ENCODE measurements around the gene C1S. TPM values are rescaled to one million over a fixed set of nuclear protein-coding genes. Genes with fewer than 3 reads are reported as not detected.

Gene C1S
- total RNA-seq, 3 donors from 2014 or later (not counting 1 experiment from before 2014, with no cell fraction given) = 1.6 to 1.9 (median 1.9) TPM

GRCh38 chr12:7112041-7112440 is 51.5 kb downstream of the C1S start:
- TF ChIP-seq CTCF (IDR thresholded peaks at IDR 0.05) = no peak
- Mint-ChIP-seq H3K27me3 (ENCODE audit: low read depth in 2 of 2) (no peaks in the 10 kb centered on the region), H3K9me3 (no peaks in the 10 kb centered on the region), H3K4me1 (peaks cover 24 to 26% of the 10 kb centered on the region in 2 donors), H3K36me3 (no peaks in the 10 kb centered on the region), H3K27ac (no peak overlapping the region), H3K4me3 (no peak overlapping the region)
- Histone ChIP-seq H3K36me3 (ENCODE audit: control insufficient read depth, insufficient read depth, low read length) (peaks cover 21% of the 10 kb centered on the region), H3K27me3 (ENCODE audit: control insufficient read depth, insufficient read depth, low read length) (no peaks in the 10 kb centered on the region), H3K27ac (ENCODE audit: low read length) (no peak overlapping the region), H3K4me1 (ENCODE audit: control insufficient read depth, insufficient read depth, low read length) (peaks cover 26% of the 10 kb centered on the region), H3K9me3 (ENCODE audit: control insufficient read depth, insufficient read depth, low read length) (no peaks in the 10 kb centered on the region), H3K4me3 (ENCODE audit: low read length) (no peak overlapping the region)
- intact Hi-C loops (cut with micrococcal nuclease) = no loop called here
- ATAC-seq (no peak), DNase-seq (no peak)
- WGBS (ENCODE audit: insufficient coverage) = 90% methylated on average over 2 of the region's 4 CpGs

GRCh38 chr12:7113389-7113871 is 52.9 kb downstream of the C1S start:
- no peaks in the 10 kb centered on the region for H3K27me3 ChIP-seq (ENCODE audit: control insufficient read depth, insufficient read depth, low read length)
- peak overlapping the region in 1 of 2 donors; percentile 61 for H3K27ac Mint-ChIP-seq
- H3K9me3 Mint-ChIP-seq = no peaks in the 10 kb centered on the region
- no peaks in the 10 kb centered on the region for H3K36me3 Mint-ChIP-seq
- DNase-seq (peak in 1 of 2 donors; percentile 82), ATAC-seq (peak; percentile 52 to 64 (median 55))
- peak; percentile 85 for TF ChIP-seq CTCF (IDR thresholded peaks at IDR 0.05)
- H3K27ac ChIP-seq (ENCODE audit: low read length) = no peak overlapping the region
- H3K4me1 ChIP-seq (ENCODE audit: control insufficient read depth, insufficient read depth, low read length) = peaks cover 14% of the 10 kb centered on the region
- peaks cover 14 to 16% of the 10 kb centered on the region in 2 donors for H3K4me1 Mint-ChIP-seq
- H3K4me3 Mint-ChIP-seq = no peak overlapping the region
- no peaks in the 10 kb centered on the region for H3K27me3 Mint-ChIP-seq (ENCODE audit: low read depth in 2 of 2)
- intact Hi-C loops (cut with micrococcal nuclease) = loop anchor here (1.0 kb wide), 2 partner anchors 189 to 244 kb away; no protein-coding TSS in a partner anchor
- H3K36me3 ChIP-seq (ENCODE audit: control insufficient read depth, insufficient read depth, low read length) = peaks cover 21% of the 10 kb centered on the region
- no peak overlapping the region for H3K4me3 ChIP-seq (ENCODE audit: low read length)
- WGBS (ENCODE audit: insufficient coverage) = 57% methylated on average over 5 of the region's 5 CpGs
- no peaks in the 10 kb centered on the region for H3K9me3 ChIP-seq (ENCODE audit: control insufficient read depth, insufficient read depth, low read length)

GRCh38 chr12:7114008-7114407 is 53.5 kb downstream of the C1S start:
- no peak for ATAC-seq
- no peak overlapping the region for H3K4me3 ChIP-seq (ENCODE audit: low read length)
- no peaks in the 10 kb centered on the region for H3K27me3 Mint-ChIP-seq (ENCODE audit: low read depth in 2 of 2)
- peaks cover 14% of the 10 kb centered on the region for H3K4me1 ChIP-seq (ENCODE audit: control insufficient read depth, insufficient read depth, low read length)
- no peak for DNase-seq
- H3K36me3 Mint-ChIP-seq = no peaks in the 10 kb centered on the region
- no peak for TF ChIP-seq CTCF (IDR thresholded peaks at IDR 0.05)
- peaks cover 21% of the 10 kb centered on the region for H3K36me3 ChIP-seq (ENCODE audit: control insufficient read depth, insufficient read depth, low read length)
- H3K27me3 ChIP-seq (ENCODE audit: control insufficient read depth, insufficient read depth, low read length) = no peaks in the 10 kb centered on the region
- H3K27ac ChIP-seq (ENCODE audit: low read length) = no peak overlapping the region
- H3K4me1 Mint-ChIP-seq = peaks cover 12 to 13% of the 10 kb centered on the region in 2 donors
- H3K4me3 Mint-ChIP-seq = no peak overlapping the region
- H3K9me3 Mint-ChIP-seq = no peaks in the 10 kb centered on the region
- WGBS (ENCODE audit: insufficient coverage) = 96% methylated on average over 11 of the region's 11 CpGs
- H3K9me3 ChIP-seq (ENCODE audit: control insufficient read depth, insufficient read depth, low read length) = no peaks in the 10 kb centered on the region
- H3K27ac Mint-ChIP-seq = no peak overlapping the region
- intact Hi-C loops (cut with micrococcal nuclease) = no loop called here

GRCh38 chr12:7114851-7115250 is 54.3 kb downstream of the C1S start:
- Histone ChIP-seq H3K36me3 (ENCODE audit: control insufficient read depth, insufficient read depth, low read length) (peaks cover 21% of the 10 kb centered on the region), H3K27me3 (ENCODE audit: control insufficient read depth, insufficient read depth, low read length) (no peaks in the 10 kb centered on the region), H3K9me3 (ENCODE audit: control insufficient read depth, insufficient read depth, low read length) (no peaks in the 10 kb centered on the region), H3K27ac (ENCODE audit: low read length) (no peak overlapping the region), H3K4me1 (ENCODE audit: control insufficient read depth, insufficient read depth, low read length) (peaks cover 6% of the 10 kb centered on the region), H3K4me3 (ENCODE audit: low read length) (no peak overlapping the region)
- no peaks in the 10 kb centered on the region for H3K36me3 Mint-ChIP-seq
- DNase-seq (no peak), ATAC-seq (no peak)
- TF ChIP-seq CTCF (IDR thresholded peaks at IDR 0.05) = no peak
- no peak overlapping the region for H3K27ac Mint-ChIP-seq
- 94% methylated on average over 6 of the region's 6 CpGs for whole genome bisulfite sequencing (ENCODE audit: insufficient coverage)
- no peak overlapping the region for H3K4me3 Mint-ChIP-seq
- H3K9me3 Mint-ChIP-seq = no peaks in the 10 kb centered on the region
- peaks cover 5 to 6% of the 10 kb centered on the region in 2 donors for H3K4me1 Mint-ChIP-seq
- H3K27me3 Mint-ChIP-seq (ENCODE audit: low read depth in 2 of 2) = no peaks in the 10 kb centered on the region
- intact Hi-C loops (cut with micrococcal nuclease) = no loop called here
